Right atrium auricular region (tissue), 2 donors: ENCODE measurements around the gene TAF11L3. TPM values are rescaled to one million over a fixed set of nuclear protein-coding genes. Genes with fewer than 3 reads are reported as not detected.
"Not testable (repeated sequence)": the region's sequence is repeated elsewhere in the genome, so short reads cannot be mapped to it uniquely, and the experiment has no call there.

Source experiments
- DNase-seq: peaks from one replicate; pipeline ENCODE4 v3.0.0-alpha.2; 2019; ENCODE audit warnings: low spot score
- H3K27ac ChIP-seq, 2 donors: fragments of 200-600 bp; sonication (generic); 1 replicate in 1 of 2; 2 replicates in 1 of 2; pipeline ENCODE4 v1.5.1; 2016 to 2019
- H3K27me3 ChIP-seq, 2 donors: fragments of 200-600 bp; sonication (generic); one replicate each; pipeline versions ENCODE4 v1.5.1 to v1.6.0; 2017 to 2019
- H3K36me3 ChIP-seq: fragments of 200-600 bp; sonication (generic); one replicate; pipeline ENCODE4 v1.5.1; 2016
- H3K4me1 ChIP-seq, 2 donors: fragments of 200-600 bp; sonication (generic); one replicate each; pipeline versions ENCODE4 v1.5.1 to v1.6.0; 2017 to 2019
- H3K4me3 ChIP-seq, 2 donors: fragments of 200-600 bp; sonication (generic); 1 replicate in 1 of 2; 2 replicates in 1 of 2; pipeline ENCODE4 v1.5.1; 2017 to 2019; ENCODE audit warnings: mild to moderate bottlenecking in 1 of 2, moderate library complexity in 1 of 2
- H3K9me3 ChIP-seq, 2 donors: fragments of 200-600 bp; sonication (generic); one replicate each; pipeline ENCODE4 v1.5.1; 2019
- total RNA-seq, 2 donors: library from RNA; depleted of rRNA; stranded (reverse); fragments of >200 nt; gene quantifications; one replicate each; pipeline ENCODE4 v1.1.0, GENCODE V29; 2016

TAF11L3 gene
- total RNA-seq, 2 donors from 2014 or later: not detected

DNA sequence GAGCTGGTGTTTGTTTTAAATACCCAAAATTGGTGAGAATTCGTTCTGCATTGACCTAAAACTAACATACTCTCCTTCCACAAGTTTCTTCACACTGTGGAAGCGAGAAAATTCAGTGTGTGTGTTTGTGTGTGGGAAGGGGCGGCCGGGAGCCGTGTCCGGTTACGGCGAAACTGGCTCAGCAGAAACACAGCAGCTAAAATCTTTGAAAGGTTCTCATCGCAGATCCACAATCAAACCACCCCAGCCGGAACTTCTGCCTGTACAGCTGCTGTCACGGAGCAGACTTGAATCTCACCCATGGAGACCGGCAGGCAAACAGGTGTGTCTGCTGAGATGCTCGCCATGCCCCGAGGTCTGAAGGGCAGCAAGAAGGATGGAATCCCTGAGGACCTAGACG, 10.2 kb downstream of the TAF11L3 start, which contains the start of gene TAF11L6:
Gene TAF11L6 (plus strand): TSS at position 301 of the 400 bp plus-strand sequence.
- not testable (repeated sequence) for H3K4me3 ChIP-seq, H3K4me1 ChIP-seq, H3K9me3 ChIP-seq, H3K27me3 ChIP-seq, DNase-seq, H3K36me3 ChIP-seq, H3K27ac ChIP-seq

Other genes starting within 250 kb of the TAF11L3 start
- gene TAF11L2, start 20.1 kb upstream of the TAF11L3 start, total RNA-seq: not detected
- gene TAF11L4, start 3.4 kb downstream of the TAF11L3 start, total RNA-seq: not detected
- not detected for gene TAF11L5, start 6.9 kb downstream of the TAF11L3 start, total RNA-seq
- not detected for gene TAF11L6, start 10.3 kb downstream of the TAF11L3 start, total RNA-seq
- gene TAF11L7, start 67.4 kb downstream of the TAF11L3 start, total RNA-seq: not detected
- gene TAF11L8, start 72.6 kb downstream of the TAF11L3 start, total RNA-seq: not detected
- not detected for gene TAF11L9, start 76.0 kb downstream of the TAF11L3 start, total RNA-seq
- gene TAF11L10, start 79.5 kb downstream of the TAF11L3 start, total RNA-seq: not detected
- not detected for gene TAF11L11, start 85.8 kb downstream of the TAF11L3 start, total RNA-seq
- not detected for gene TAF11L12, start 92.0 kb downstream of the TAF11L3 start, total RNA-seq
- gene TAF11L13, start 113.7 kb downstream of the TAF11L3 start, total RNA-seq: not detected
- gene TAF11L14, start 116.1 kb downstream of the TAF11L3 start, total RNA-seq: not detected